HUES64 (cell line): ENCODE data around the gene PTGIS.

Experiments used
- H3K27ac ChIP-seq: 2 replicates; pipeline ENCODE4 v1.7.0; 2013; ENCODE audit warnings: low read depth, low read length, inconsistent platforms
- H3K27me3 ChIP-seq: 2 replicates; pipeline ENCODE4 v1.6.1; 2013; ENCODE audit warnings: mild to moderate bottlenecking, low read length; ENCODE audit not compliant: insufficient read depth
- H3K36me3 ChIP-seq: 2 replicates; pipeline ENCODE4 v1.6.1; 2013; ENCODE audit warnings: mild to moderate bottlenecking, low read length; ENCODE audit not compliant: insufficient read depth
- H3K4me1 ChIP-seq: 2 replicates; pipeline ENCODE4 v1.6.1; 2013; ENCODE audit warnings: mild to moderate bottlenecking, low read length, moderate library complexity; ENCODE audit not compliant: insufficient read depth
- H3K4me3 ChIP-seq: 2 replicates; pipeline ENCODE4 v1.5.1; 2013; ENCODE audit warnings: mild to moderate bottlenecking, low read length, moderate library complexity
- H3K9ac ChIP-seq: 2 replicates; pipeline ENCODE4 v1.6.1; 2013; ENCODE audit warnings: mild to moderate bottlenecking, low read depth, low read length
- H3K9me3 ChIP-seq: 2 replicates; pipeline ENCODE4 v1.6.1; 2013; ENCODE audit warnings: low read depth, low read length; ENCODE audit not compliant: insufficient read depth
- WGBS: fragments of 150-250, 120-280 bp; methylation state at CpG from one replicate; pipeline ENCODE4 v1.1.7; 2013; ENCODE audit warnings: missing lambda C conversion rate; 5-methylcytosine and 5-hydroxymethylcytosine counted together

Gene PTGIS

DNA sequence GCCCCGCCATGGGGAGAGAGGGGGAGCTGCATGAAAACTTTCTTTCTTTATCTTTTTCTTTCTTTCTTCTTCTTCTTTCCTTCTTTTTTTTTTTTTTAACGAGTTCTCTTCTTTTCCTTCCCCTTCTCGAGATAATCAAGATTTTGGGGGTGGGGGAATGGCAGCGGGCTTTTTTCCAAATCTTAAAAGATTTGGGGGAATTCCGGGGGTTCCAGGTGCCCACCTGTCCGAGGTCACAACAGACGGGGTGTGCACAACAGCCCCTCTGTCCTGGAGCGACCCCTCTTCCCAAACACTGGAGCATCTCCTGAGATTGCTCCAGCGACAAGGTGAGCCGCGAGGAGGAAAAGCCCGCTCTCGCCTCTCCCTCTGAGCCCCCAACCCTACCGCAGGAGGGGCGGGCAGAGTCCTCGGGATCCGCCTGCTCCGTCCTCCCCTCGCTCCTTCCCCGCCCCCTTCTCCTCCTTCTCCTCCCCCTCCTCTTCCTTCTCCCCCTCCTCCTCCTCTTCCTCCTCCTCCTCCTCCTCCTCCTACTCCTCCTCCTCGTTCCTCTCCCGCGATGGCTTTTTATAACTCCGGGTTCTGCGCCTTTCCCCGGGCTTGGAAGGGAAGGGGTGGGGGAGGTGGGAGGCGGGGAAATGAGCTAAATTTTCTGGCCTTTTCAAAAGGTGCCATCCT is 84.8 kb downstream of the PTGIS start:
- 1% methylated on average over 18 of the region's 27 CpGs for WGBS
- H3K27ac ChIP-seq: no peak overlapping the region
- peak overlapping the region; percentile 65 for H3K4me3 ChIP-seq
- no peaks in the 10 kb centered on the region for H3K9me3 ChIP-seq
- peaks cover 59% of the 10 kb centered on the region for H3K27me3 ChIP-seq
- no peaks in the 10 kb centered on the region for H3K4me1 ChIP-seq
- H3K36me3 ChIP-seq: no peaks in the 10 kb centered on the region
- H3K9ac ChIP-seq: no peak overlapping the region

DNA sequence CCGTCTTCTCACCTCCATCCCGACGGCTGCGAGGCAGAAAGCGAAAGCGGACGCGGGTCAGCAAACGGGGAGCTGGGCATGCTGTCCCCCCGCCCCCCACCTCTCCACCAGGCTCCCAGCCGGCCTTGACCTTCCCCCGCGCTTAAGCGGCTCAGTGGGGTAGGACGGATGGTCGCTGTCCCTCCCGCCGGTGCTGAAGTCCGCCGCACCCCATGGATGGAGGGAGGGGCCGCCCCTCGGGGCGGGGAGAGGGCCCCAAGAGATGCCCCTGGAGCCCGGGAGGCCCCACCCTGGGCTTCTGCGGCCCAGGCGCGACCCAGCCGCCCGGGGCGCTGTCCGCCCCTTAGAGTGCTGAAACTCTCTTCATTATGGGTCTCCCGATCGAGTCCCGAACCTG is 85.3 kb downstream of the PTGIS start, which contains the start of gene KCNB1:
Gene KCNB1, minus strand, starts transcription at position 48 of the 397 bp plus-strand sequence. CDS start 188 bp downstream, outside the sequence.
- peak within 1 kb of the TSS; percentile 65 for H3K4me3 ChIP-seq
- 2% methylated on average over 34 of the region's 34 CpGs for WGBS
- H3K27me3 ChIP-seq: peaks cover 56% of the 10 kb centered on the region
- H3K36me3 ChIP-seq: no peaks in the 10 kb centered on the region
- H3K27ac ChIP-seq: no peak within 1 kb of the TSS
- no peaks in the 10 kb centered on the region for H3K4me1 ChIP-seq
- H3K9me3 ChIP-seq: no peaks in the 10 kb centered on the region
- H3K9ac ChIP-seq: no peak within 1 kb of the TSS

DNA sequence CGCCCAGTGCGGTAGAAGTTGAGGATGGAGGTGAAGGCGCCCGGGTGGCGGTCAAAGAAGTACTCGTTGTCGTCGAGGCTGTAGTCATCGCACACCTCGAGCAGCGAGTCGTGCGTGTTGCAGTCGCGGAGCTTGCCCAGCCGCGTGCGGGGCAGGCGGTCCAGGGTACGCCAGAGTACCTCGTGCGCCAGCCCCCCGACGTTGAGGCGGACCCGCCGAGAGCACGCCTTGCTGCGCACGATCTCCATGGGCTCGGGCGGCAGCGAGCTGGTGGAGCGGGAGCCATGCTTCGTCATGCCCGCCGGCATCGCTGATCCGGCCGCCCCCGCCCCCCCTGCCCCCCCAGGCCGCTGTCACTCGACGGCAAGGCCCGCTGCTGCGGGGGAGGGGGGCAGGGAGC is 85.8 kb downstream of the PTGIS start:
- H3K36me3 ChIP-seq: no peaks in the 10 kb centered on the region
- peaks cover 51% of the 10 kb centered on the region for H3K27me3 ChIP-seq
- H3K27ac ChIP-seq: no peak overlapping the region
- WGBS: 74% methylated on average over 40 of the region's 46 CpGs
- no peaks in the 10 kb centered on the region for H3K4me1 ChIP-seq
- peak overlapping the region; percentile 65; the same call in 1 of the 2 replicates for H3K4me3 ChIP-seq
- H3K9ac ChIP-seq: no peak overlapping the region
- H3K9me3 ChIP-seq: no peaks in the 10 kb centered on the region

DNA sequence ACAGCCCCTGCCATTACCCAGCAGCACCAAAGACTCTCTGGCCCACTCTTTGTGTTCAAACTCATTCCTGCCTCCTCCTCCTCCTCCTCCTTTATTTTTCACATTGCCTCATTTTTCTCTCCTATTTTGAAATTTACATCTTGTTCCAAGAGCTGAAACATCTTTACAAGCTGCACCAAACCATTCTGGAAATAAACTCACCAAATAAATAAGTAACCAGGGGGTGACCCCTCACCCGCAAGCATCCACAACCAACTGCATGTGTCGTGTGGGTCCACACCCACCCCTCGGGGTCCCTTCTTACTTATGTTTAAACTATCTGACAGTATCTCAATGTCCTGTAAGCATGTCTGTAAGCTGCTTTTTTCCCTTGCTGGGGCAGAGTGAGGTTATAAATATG is 86.8 kb downstream of the PTGIS start:
- H3K36me3 ChIP-seq: no peaks in the 10 kb centered on the region
- H3K27me3 ChIP-seq: peaks cover 41% of the 10 kb centered on the region
- no peak overlapping the region for H3K4me3 ChIP-seq
- H3K27ac ChIP-seq: no peak overlapping the region
- 96% methylated on average over 3 of the region's 3 CpGs for WGBS
- H3K4me1 ChIP-seq: no peaks in the 10 kb centered on the region
- H3K9ac ChIP-seq: no peak overlapping the region
- H3K9me3 ChIP-seq: no peaks in the 10 kb centered on the region

DNA sequence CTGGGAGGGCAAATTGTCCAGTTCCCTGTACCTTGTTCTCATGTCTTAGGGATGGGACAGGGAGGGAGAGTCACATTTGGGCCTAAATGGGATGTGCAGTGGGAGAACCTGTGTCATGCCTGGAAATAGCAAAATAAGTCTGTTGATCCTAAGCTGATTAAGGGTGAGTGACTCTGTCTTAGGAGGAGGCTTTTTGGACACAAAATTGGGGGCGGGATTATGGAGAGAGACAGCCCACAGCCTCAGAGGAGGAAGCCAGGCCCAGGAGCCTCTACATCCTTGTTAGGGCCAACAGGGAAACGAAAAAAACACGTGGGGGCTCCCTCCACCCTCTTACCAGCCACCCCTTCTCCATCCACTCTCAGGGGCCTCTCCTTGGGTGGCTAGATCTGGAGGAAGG is 87.7 kb downstream of the PTGIS start:
- no peak overlapping the region for H3K4me3 ChIP-seq
- no peak overlapping the region for H3K9ac ChIP-seq
- H3K9me3 ChIP-seq: no peaks in the 10 kb centered on the region
- no peaks in the 10 kb centered on the region for H3K4me1 ChIP-seq
- no peaks in the 10 kb centered on the region for H3K36me3 ChIP-seq
- H3K27me3 ChIP-seq: peaks cover 33% of the 10 kb centered on the region
- no peak overlapping the region for H3K27ac ChIP-seq
- WGBS: 71% methylated on average over 3 of the region's 3 CpGs

DNA sequence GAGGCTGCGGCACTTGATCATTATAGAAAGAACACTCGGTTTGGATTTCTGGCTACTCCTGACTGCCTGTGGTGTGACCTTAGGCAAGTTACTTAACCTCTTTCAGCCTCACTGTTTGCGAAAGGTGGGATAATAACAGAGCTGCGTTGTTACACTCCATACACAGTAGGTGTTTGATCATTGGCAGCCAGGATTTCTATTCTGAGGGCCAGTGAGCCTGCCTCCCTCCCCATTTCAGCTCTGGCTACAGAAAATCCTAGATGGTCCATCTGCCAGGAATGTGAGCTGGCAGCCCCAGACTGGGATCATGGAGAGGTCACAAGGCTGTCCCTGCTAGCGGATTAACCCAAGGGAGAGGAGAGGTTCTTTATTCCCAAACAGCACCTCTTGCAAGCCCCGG is 88.2 kb downstream of the PTGIS start:
- 85% methylated on average over 6 of the region's 6 CpGs for WGBS
- Histone ChIP-seq H3K9me3 (no peaks in the 10 kb centered on the region), H3K9ac (no peak overlapping the region), H3K4me3 (no peak overlapping the region), H3K36me3 (no peaks in the 10 kb centered on the region), H3K27me3 (peaks cover 28% of the 10 kb centered on the region), H3K4me1 (no peaks in the 10 kb centered on the region), H3K27ac (no peak overlapping the region)

DNA sequence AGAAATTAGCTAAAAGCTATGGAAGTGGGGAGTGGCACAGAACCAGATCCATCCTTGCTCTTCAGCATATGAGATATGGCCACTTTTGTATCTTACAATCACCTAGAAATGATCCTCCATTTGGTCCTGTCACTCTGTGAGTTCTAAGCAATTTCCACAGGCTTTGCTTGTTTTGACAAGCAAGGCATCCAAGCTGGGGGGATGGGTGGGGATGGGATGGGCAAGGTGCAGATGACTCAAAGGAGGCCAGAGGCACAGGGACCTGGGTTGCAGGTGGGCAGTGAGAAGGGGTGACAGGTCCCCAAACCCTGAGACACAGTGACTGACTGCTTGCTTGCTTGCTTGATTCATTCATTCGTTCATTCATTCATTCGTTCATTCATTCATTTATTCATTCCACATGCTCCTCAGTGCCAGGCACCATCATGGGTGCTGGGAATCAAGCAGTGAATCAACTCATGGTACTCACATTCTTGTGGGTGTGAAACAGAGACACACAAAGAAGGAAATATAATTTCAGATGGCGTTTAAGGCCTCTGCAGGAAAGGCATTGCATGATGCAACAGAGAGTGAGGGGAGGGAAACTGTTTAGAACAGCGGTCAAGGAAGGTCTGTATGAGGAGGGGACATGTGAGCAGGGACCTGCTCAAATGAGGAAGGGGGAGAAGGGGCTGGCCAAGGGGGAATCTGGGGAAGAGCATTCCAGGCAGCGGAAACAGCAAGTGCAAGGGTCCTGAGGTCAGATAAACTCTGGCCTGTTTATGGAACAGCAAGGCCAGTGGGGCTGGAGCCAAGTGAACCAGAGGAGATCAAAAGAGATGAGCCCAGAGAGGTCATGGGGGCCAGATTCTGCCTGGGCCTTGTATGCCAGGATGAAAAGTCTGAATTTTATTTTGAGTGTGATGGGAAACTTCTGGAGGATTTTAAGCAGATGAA is 88.9 kb downstream of the PTGIS start:
- Histone ChIP-seq H3K4me1 (no peaks in the 10 kb centered on the region), H3K4me3 (no peak overlapping the region), H3K27me3 (peaks cover 22% of the 10 kb centered on the region), H3K9me3 (no peaks in the 10 kb centered on the region), H3K36me3 (no peaks in the 10 kb centered on the region), H3K9ac (no peak overlapping the region), H3K27ac (no peak overlapping the region)
- WGBS: 91% methylated on average over 5 of the region's 5 CpGs

DNA sequence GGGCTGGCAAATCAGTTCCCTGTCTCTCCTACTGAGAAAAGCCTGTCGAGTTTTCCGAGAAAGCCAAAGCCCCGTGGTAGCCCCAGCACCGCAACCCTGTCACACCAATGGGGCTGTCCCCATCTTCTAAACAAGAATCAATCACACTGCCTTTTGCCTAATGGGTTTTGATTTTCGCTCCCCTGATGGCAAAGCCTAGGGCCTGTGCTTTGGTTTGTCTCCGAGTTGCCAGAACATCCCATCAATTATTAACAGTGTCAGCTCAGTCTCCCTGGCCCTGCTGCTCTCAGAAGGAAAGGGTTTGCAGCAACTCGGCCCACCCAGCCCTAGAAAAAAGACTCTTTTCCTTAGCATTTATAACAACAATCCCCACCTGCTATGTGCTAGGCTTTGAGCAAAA is 89.7 kb downstream of the PTGIS start:
- no peak overlapping the region for H3K4me3 ChIP-seq
- H3K36me3 ChIP-seq: no peaks in the 10 kb centered on the region
- 88% methylated on average over 7 of the region's 7 CpGs for WGBS
- H3K9me3 ChIP-seq: no peaks in the 10 kb centered on the region
- no peak overlapping the region for H3K9ac ChIP-seq
- peaks cover 17% of the 10 kb centered on the region for H3K27me3 ChIP-seq
- H3K27ac ChIP-seq: no peak overlapping the region
- H3K4me1 ChIP-seq: no peaks in the 10 kb centered on the region

DNA sequence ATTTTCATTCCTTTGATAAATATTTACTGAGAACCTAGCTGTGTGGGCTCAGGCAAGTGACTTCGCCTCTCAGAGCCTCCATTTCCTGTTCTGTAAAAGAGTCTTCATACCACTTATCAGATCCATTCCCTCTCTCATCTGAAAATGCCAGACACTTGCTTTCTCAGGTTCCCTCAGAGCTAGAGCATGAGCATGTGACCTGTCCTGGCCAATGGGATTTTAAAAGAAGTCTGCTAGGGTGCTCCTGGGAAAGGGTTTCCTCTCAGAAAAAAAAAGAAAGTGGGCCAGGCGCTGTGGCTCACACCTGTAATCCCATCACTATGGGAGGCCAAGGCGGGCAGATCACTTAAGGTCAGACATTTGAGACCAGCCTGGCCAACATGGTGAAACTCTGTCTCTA is 90.7 kb downstream of the PTGIS start:
- peaks cover 9% of the 10 kb centered on the region for H3K27me3 ChIP-seq

DNA sequence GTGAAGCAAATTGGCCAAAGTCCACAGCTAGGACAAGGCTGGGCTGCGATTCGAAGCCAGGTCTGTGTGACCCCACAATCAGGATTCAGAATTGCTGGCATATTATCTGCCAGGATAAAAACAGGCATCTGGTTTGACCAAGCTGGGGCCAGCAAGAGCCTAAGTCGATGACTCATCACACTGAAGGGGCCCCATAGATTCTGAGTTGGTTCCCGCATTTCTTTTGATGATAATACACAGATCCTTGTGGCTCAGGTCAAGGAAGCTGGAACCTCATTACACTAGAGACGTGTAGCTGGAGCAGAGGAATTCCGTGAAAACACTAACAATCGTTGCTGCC is 92.0 kb downstream of the PTGIS start:
- Histone ChIP-seq H3K9me3 (no peaks in the 10 kb centered on the region), H3K4me3 (no peak overlapping the region), H3K4me1 (no peaks in the 10 kb centered on the region), H3K36me3 (no peaks in the 10 kb centered on the region), H3K27me3 (no peaks in the 10 kb centered on the region; the same call in 1 of the 2 replicates), H3K27ac (no peak overlapping the region), H3K9ac (no peak overlapping the region)
- WGBS: 88% methylated on average over 7 of the region's 7 CpGs

More for the DNA sequence above, 90.7 kb downstream of the PTGIS start:
- Histone ChIP-seq H3K4me3 (no peak overlapping the region), H3K27ac (no peak overlapping the region), H3K9ac (no peak overlapping the region), H3K4me1 (no peaks in the 10 kb centered on the region), H3K9me3 (no peaks in the 10 kb centered on the region), H3K36me3 (no peaks in the 10 kb centered on the region)
- WGBS: 79% methylated on average over 3 of the region's 3 CpGs

DNA sequence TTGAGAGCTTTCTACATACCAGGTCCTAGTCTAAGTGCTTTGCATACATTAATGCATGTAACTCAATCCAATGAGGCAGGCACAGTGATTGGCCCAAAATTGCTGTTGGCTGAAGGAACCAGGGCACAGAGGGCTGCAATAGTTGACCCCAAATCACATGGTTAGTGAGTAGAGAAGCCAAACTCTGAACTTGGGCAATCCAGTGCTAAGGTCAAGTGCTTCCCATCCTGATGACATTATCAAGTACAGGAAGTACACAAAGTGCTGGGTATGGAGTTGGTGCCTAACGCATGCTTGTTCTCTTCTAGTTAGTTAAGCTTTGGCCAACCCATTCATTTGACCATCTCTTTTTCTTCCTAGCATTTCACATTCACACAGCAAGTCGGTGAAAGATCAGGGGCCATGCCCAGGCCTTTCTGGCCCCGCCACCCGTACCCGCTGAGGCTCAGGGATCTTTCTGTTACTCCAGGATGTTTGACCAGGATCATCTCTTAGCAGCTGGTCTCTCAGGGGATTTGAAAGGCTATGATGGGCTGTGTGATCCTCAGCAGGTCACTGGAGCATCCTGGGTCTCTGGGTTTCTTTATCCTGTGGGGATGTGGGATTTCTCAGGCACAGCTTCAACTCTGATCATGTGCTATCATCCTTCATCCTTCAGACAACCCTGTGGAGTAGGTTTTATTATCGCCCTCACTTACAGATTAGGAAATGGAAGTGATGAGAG is 92.5 kb downstream of the PTGIS start:
- Histone ChIP-seq H3K4me1 (no peaks in the 10 kb centered on the region), H3K9ac (no peak overlapping the region), H3K36me3 (no peaks in the 10 kb centered on the region), H3K27me3 (no peaks in the 10 kb centered on the region), H3K27ac (no peak overlapping the region), H3K9me3 (no peaks in the 10 kb centered on the region), H3K4me3 (no peak overlapping the region)
- 94% methylated on average over 6 of the region's 6 CpGs for WGBS
